ENCODE data around the gene TSNAXIP1. TPM values are rescaled to one million over a fixed set of nuclear protein-coding genes. Genes with fewer than 3 reads are reported as not detected.

The TSNAXIP1 gene
- total and polyA plus RNA-seq, 10 of the 15 experiments (the other 5 are each of a cell fraction or from before 2014, with no cell fraction given), result 0.09 to 0.63 (median 0.37) TPM; not detected in 1

DNA sequence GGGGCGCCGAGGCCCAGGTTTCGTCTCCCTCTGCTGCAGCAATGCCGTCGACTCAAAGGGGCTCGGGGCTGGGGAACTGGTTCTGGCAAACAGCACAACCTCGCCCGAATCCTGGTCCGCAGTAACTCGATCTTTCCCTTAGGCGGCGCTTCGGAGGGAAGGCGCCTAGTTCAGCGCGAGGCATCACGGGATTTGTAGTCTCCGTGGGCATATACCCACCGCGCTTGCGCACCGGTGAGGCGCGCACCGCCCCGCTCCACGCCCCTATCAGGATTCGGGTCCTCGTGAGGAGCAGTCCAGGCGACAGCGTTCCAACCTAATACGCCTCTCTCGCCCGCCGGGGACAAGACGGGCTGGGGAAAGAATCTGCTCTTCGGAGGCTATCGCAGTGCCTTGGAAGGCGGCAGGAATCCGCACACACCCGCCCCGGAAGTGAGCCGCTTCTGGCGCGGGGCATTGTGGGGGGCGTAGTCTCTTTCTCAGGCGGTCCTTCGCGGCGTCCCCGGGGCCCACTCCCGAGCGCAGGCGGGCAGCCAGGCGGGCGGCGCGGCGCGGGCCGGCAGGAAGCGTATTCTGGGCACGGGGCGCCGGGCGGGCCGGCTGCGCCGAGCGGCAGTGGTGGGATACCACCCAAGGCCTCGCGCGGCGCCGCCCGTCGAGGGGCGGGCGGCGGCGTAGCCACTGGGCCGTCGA lies 35.3 kb downstream of the TSNAXIP1 start, which contains the start of gene THAP11 (continued):
- TF ChIP-seq, protein P1, sequence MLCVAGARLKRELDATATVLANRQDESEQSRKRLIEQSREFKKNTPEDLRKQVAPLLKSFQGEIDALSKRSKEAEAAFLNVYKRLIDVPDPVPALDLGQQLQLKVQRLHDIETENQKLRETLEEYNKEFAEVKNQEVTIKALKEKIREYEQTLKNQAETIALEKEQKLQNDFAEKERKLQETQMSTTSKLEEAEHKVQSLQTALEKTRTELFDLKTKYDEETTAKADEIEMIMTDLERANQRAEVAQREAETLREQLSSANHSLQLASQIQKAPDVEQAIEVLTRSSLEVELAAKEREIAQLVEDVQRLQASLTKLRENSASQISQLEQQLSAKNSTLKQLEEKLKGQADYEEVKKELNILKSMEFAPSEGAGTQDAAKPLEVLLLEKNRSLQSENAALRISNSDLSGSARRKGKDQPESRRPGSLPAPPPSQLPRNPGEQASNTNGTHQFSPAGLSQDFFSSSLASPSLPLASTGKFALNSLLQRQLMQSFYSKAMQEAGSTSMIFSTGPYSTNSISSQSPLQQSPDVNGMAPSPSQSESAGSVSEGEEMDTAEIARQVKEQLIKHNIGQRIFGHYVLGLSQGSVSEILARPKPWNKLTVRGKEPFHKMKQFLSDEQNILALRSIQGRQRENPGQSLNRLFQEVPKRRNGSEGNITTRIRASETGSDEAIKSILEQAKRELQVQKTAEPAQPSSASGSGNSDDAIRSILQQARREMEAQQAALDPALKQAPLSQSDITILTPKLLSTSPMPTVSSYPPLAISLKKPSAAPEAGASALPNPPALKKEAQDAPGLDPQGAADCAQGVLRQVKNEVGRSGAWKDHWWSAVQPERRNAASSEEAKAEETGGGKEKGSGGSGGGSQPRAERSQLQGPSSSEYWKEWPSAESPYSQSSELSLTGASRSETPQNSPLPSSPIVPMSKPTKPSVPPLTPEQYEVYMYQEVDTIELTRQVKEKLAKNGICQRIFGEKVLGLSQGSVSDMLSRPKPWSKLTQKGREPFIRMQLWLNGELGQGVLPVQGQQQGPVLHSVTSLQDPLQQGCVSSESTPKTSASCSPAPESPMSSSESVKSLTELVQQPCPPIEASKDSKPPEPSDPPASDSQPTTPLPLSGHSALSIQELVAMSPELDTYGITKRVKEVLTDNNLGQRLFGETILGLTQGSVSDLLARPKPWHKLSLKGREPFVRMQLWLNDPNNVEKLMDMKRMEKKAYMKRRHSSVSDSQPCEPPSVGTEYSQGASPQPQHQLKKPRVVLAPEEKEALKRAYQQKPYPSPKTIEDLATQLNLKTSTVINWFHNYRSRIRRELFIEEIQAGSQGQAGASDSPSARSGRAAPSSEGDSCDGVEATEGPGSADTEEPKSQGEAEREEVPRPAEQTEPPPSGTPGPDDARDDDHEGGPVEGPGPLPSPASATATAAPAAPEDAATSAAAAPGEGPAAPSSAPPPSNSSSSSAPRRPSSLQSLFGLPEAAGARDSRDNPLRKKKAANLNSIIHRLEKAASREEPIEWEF (IDR thresholded peaks at IDR 0.05; ENCODE audit: insufficient replicate concordance, low read depth, low read length), result no peak
- TF ChIP-seq STAT1 (conservative IDR thresholded peaks at IDR 0.05) (peak; percentile 47; the same call in 1 of the 2 replicates), PAX5 (IDR thresholded peaks at IDR 0.05; ENCODE audit: borderline replicate concordance, low read depth, low read length) (no peak; the same call in 1 of the 2 replicates), FOS (IDR thresholded peaks at IDR 0.05; ENCODE audit: borderline replicate concordance, extremely low read depth, insufficient read length) (no peak), NBN (IDR thresholded peaks at IDR 0.05) (0 out of 2 replicates have a peak, but pooled peaks have one; percentile 21), POLR2AphosphoS2 (IDR thresholded peaks at IDR 0.05; ENCODE audit: low read depth, low read length) (no peak), RAD51 (IDR thresholded peaks at IDR 0.05) (no peak), EZH2 (IDR thresholded peaks at IDR 0.05; ENCODE audit: borderline replicate concordance, control insufficient read depth, low read depth, low read length) (no peak), BMI1 (IDR thresholded peaks at IDR 0.05; ENCODE audit: borderline replicate concordance) (no peak), SIX5 (IDR thresholded peaks at IDR 0.05; ENCODE audit: low read depth, low read length, severe bottlenecking) (peak; percentile 86), EED (IDR thresholded peaks at IDR 0.05; ENCODE audit: low read depth) (no peak), CBX3 (IDR thresholded peaks at IDR 0.05; ENCODE audit: borderline replicate concordance, low read depth) (no peak), JUND (IDR thresholded peaks at IDR 0.05; ENCODE audit: low read depth, low read length) (0 out of 2 replicates have a peak, but pooled peaks have one; percentile 18), NR2C2 (IDR thresholded peaks at IDR 0.05; ENCODE audit: borderline replicate concordance, control insufficient read depth, insufficient read length, low read depth) (no peak), BHLHE40 (IDR thresholded peaks at IDR 0.05; ENCODE audit: borderline replicate concordance in 1 of 2, low read depth in 2 of 2, low read length in 1 of 2) (0 out of 4 replicates have a peak, but pooled peaks of 1 of the 2 experiments have one; percentile 11), EGR1 (IDR thresholded peaks at IDR 0.05; ENCODE audit: borderline replicate concordance in 1 of 2, low read depth in 2 of 2, low read length in 2 of 2) (no peak), MXI1 (IDR thresholded peaks at IDR 0.05; ENCODE audit: low read depth, low read length) (peak; percentile 44; the same call in 1 of the 2 replicates), SRF (IDR thresholded peaks at IDR 0.05; ENCODE audit: low read depth in 2 of 2, low read length in 2 of 2) (0 out of 4 replicates have a peak, but pooled peaks of 1 of the 2 experiments have one; percentile 8)
- TF ChIP-seq, protein P2, sequence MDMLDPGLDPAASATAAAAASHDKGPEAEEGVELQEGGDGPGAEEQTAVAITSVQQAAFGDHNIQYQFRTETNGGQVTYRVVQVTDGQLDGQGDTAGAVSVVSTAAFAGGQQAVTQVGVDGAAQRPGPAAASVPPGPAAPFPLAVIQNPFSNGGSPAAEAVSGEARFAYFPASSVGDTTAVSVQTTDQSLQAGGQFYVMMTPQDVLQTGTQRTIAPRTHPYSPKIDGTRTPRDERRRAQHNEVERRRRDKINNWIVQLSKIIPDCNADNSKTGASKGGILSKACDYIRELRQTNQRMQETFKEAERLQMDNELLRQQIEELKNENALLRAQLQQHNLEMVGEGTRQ (IDR thresholded peaks at IDR 0.05; ENCODE audit: borderline replicate concordance, low read depth, low read length), result no peak; the same call in 1 of the 2 replicates
